NCI-H446 treated with DMSO at 0.1 percent for 48 hours (cell line): Measurements from ENCODE around the gene METTL25.

ENCODE experiments used
- DNase-seq: peaks from one replicate; lab custom pipeline; 2025; lab: John Stamatoyannopoulos, UW

METTL25 gene

DNA sequence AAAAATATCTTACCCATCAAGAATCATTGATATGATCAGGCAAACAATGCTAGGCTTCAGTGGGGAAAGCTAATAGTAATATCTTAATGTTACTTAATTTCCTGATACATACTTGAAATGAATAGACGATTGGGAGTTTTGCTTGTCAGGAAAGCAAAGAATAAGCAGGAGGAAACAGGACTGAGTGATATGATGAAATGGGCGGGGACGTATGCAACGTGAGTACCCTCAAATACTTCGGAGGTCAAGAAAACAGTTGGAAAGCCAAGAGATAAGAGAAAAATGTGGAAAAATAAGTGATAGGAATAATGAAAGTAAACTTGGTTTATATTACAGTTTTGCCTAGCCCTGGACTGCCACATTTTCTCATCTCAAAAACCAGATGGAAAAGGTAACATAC, 49.2 kb downstream of the METTL25 start:
- DNase-seq: no peak

DNA sequence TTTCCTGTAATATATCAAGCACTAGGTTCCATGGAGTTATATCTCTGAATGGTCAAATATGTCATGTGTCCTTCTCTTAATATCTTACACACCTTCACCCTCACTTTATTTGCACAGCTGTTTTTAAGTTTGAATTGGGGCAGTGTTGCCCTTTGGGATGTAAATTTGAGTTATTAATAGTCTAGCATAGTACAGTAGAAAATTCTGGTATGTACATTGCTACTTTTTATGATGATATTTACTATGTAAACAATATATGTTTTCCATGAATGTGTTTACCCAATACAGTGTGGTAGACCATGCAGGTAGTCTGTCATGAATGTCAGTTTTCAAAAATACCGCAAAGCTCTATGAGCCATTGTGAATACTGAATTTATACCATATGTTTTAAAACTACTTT, 50.5 kb downstream of the METTL25 start:
- DNase-seq: no peak

- DNase-seq: no peak
Observed at GRCh38 chr12:82411546-82412230, 53.4 kb downstream of the METTL25 start.

DNA sequence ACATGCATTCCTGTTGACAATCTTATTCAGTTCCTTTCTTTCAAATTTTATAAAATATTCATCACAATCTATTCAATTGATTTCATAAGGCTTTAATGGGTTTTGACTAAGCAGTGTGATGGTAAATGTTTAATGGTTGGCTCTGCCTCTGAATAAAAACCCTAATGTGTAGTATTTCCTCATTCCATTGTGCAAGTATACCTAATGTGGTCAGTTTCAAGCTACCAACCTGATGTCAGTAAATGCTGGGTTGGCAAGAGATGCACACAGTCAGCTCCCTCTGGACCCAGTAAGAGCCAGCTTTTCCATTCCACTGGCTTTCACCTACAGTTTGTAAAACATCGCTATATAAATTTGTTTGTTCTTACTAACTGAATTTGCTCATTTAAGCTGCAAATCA, 53.9 kb downstream of the METTL25 start:
- no peak for DNase-seq

- no peak for DNase-seq
Observed at GRCh38 chr12:82414044-82414443, 55.7 kb downstream of the METTL25 start.

GRCh38 chr12:82414926-82415325, 56.6 kb downstream of the METTL25 start:
- no peak for DNase-seq

- DNase-seq: no peak
Observed at GRCh38 chr12:82415402-82415801, 57.1 kb downstream of the METTL25 start.

GRCh38 chr12:82425241-82425640, 66.9 kb downstream of the METTL25 start:
- no peak for DNase-seq

DNA sequence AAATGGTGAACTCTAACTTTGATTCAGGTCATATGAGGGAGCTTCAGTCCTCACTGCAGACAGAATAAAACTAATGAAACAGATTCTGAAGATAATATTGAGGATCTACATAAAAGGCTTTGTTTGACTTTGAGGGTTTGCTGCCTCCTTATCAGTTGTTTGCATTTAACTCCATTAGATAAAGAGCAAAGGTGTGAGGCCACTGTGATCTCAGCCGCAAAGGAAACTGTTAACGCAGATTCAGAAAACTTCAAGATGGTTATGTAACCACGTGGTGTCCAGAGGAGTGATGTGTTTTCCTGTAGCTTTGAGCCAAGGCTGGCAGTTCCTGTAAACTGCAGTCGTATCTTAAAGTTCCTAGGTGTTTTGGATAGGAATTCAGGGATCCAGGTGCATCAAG, 67.8 kb downstream of the METTL25 start:
- DNase-seq: no peak

- DNase-seq: no peak
Observed at GRCh38 chr12:82426586-82426985, 68.3 kb downstream of the METTL25 start.

- DNase-seq: no peak
Observed at GRCh38 chr12:82430541-82431145, 72.3 kb downstream of the METTL25 start.

GRCh38 chr12:82434392-82434911, 76.1 kb downstream of the METTL25 start:
- DNase-seq: no peak

DNA sequence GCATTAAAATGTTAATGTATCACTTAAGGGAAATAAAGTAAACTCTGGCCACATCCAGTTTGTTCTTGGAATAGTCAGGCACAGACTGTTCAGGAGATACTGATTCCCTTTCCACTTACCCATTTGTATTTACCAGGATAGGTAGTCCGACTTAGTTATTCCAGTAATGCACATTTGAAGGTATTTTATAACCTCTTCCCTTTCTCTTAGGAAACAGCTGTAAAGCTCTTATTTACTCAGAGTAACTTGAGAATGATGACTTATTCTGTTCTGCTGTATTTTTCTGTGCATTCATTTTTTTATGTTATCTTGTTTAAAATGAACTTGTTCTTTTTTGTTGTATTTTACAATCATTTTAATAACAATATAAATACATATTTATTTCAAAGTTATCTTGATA, 78.0 kb downstream of the METTL25 start:
- no peak for DNase-seq

GRCh38 chr12:82437744-82438143, 79.4 kb downstream of the METTL25 start:
- no peak for DNase-seq

GRCh38 chr12:82438356-82438755, 80.0 kb downstream of the METTL25 start:
- no peak for DNase-seq

- DNase-seq: no peak
Observed at GRCh38 chr12:82440885-82441284, 82.6 kb downstream of the METTL25 start.

- DNase-seq: no peak
Observed at GRCh38 chr12:82448911-82449578, 90.7 kb downstream of the METTL25 start.

DNA sequence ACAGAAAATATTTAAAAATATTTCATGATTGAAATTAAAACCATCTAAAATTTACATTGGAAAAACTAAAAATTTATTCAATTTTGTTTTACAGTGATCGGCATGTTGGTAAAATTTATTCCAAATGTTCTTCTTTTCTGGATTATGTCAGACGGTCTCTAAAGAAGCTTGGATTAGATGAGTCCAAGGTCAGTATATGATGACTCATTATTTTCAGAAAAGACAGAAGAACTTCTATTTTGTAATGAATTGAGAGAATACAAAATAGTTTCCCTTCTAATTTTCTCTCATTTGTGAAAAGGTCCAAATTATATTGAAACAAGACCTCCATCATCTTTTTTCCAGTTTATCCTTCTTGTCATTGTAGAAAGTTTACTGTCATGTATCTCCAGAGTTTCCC, 98.3 kb downstream of the METTL25 start:
- DNase-seq: no peak

GRCh38 chr12:82458101-82458500, 99.8 kb downstream of the METTL25 start:
- no peak for DNase-seq

- DNase-seq: no peak
Observed at GRCh38 chr12:82461393-82461792, 103.1 kb downstream of the METTL25 start.

DNA sequence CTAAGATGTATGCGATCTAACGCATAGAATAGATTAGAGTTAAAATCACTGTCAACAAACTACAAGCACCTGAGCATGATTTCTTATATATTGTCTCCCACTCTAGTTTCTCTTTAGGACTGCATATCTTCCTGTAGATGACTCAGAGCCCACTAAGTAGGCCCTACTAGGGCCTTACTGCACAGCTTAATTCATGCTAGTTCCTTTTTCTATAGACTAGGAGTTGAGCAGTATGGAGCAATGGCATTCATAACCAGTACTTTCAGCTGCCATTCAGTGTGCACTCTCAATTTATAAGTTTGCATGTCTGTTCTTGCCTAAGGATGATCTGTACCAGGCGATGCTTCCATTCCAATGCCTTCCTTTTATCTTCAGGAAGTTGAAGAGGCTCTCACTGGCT, 103.5 kb downstream of the METTL25 start:
- DNase-seq: no peak

GRCh38 chr12:82468563-82468962, 110.2 kb downstream of the METTL25 start:
- no peak for DNase-seq

- no peak for DNase-seq
Observed at GRCh38 chr12:82470906-82471512, 112.7 kb downstream of the METTL25 start.
